HG02623 (cell line): ENCODE results near the gene CREG2.
"Not testable (repeated sequence)": the region's sequence is repeated elsewhere in the genome, so short reads cannot be mapped to it uniquely, and the experiment has no call there.

Source experiments
- ATAC-seq: cut with Tn5 transposase; IDR thresholded peaks from one replicate; pipeline ENCODE4 v1.9.1; 2021; ENCODE audit warnings: moderate library complexity; ENCODE audit not compliant: unreplicated experiment

Gene CREG2

DNA sequence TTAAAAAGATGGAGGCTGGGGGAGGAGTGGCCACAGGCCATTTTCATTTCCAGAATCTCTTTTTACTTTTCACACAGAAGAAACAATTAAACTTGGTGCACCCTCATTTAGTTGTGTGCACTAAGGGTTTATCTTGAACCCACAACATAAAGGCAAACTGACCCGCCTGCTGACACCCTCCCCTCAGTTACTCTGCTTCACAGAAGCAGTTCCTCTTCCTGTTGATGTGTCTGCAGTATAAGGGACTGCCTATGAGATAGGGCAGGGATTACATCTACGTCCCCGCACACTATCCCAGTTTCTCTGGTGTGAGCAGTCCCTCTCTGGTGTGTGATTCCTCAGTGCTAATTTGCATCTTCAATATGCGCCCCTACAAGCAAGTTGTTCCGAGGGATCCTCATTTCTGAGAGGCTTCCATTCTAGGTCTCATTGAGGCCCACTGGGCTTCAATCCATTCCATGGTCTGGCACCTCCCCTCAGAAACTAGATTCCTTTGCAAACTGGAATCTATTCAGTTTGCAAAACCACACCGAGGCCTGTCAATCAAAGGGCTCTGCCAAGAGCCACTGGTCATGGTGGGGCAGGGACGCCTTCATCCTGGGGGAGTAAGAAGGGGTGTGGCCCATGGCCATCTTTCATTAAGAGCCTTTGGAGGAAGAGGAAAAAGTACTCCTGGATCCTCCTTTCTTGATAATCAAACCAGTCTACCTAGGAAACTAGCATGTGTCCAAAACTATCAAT lies 12.3 kb downstream of the CREG2 start:
- no peak for ATAC-seq

DNA sequence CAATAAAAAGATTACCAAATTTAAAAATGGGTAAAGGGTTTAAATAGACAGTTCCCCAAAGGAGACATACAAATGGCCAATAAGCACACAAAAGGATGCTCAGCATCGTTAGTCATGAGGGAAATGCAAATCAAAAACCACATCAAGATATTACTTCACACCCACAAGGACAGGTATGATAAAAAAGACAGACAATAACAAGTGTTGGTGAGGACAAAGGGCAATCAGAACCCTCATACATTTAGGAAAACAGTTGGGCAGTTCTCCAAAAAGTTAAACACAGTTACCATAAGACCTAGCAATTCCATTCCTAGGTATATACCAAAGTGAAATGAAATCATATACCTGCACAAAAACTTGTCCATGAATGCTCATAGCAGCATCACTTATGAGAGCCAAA lies 14.5 kb downstream of the CREG2 start:
- ATAC-seq: no peak

DNA sequence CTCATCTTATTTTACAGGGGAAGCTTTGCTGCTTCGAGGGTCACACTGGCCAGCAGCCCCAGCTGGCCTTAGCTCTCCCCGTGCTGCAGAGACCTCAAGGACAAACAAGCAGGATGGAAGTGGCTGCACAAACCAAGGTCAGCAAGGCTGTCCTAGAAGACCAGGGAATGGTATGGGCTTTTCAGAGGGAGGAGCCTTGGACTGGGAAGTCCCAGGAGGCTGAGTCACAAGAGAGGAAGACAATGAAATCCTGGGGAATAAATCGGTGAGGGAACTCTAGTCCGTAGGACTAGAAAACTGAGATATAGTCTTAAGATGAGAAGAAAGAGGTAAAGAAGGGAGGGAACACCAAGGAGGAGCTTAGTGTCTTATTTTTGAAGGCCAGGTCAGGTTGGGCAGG lies 15.7 kb downstream of the CREG2 start:
- no peak for ATAC-seq

DNA sequence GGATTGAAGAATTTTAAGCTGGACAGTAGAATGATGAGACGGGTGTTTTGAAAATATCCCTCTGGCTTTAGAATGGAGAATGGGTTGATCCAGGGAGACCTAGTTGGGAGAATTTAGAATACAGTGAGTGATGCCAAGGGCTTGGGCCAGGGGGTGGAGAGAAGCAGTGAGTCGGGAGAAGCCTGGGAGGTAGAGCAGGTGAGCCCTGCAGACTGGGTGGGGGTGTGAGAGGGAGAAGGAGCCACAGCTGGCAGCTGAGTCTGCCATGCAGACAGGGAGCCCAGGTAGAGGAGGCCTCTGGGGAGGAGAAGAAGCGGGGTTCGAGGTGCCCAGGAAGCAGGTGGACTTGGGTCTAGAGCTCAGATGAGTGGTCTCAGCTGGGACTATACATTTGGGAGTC lies 18.2 kb downstream of the CREG2 start:
- no peak for ATAC-seq

DNA sequence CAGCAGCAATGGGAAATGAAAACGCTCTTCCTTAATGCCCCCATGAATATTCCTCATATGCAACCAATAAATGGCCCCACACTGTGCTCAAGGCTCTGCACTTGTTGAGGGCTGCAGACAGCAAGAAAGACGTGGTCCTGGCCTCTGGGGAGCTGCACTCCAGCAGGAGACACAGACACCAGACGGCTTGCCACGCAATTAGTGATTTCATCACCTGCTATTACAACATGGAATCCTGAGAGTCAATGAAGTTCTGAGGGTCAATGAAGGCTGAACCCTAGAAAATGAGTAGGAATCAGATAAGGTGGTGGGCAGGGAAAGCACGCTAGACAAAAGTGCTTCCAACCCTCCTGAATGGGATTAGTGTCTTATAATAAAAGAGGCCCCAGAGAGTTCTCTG lies 18.9 kb downstream of the CREG2 start:
- no peak for ATAC-seq

DNA sequence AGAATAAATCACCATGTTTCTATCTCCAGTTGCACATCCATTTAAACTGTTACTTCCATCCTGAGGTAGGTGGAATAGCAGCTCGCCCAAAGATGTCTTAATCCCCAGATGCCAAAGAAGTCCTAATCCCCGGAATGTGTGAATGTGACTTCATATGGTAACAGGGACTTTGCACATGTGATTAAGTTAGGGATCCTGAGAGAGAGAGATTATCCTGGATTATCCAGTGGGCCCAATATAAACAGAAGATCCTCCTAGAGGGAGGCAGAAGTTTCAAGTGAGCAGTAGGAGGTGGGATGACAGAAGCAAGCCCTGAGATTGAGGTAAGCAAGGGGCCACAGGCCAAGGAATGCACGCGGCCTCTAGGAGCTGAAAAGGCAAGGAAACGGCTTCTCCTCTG lies 19.8 kb downstream of the CREG2 start:
- no peak for ATAC-seq

DNA sequence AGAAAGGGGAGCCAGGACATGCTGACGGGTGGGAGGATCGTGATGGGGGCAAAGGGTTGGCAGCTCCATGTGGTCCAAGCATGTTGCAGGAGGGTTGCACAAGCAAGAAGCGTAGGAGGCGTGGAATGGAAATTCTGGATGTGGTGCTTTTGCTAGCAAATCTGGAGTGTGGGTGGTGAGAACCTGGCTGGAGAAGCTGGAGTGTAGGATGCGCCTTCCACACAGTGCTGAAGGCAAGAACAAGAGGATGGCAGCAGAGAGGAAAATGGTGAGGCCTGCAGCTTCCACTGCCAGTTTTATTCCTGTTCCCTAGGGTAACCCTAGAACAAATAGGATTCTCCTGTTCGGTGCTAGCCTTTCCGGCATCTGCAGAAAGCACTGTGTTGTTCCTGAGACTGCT lies 22.4 kb downstream of the CREG2 start:
- no peak for ATAC-seq

DNA sequence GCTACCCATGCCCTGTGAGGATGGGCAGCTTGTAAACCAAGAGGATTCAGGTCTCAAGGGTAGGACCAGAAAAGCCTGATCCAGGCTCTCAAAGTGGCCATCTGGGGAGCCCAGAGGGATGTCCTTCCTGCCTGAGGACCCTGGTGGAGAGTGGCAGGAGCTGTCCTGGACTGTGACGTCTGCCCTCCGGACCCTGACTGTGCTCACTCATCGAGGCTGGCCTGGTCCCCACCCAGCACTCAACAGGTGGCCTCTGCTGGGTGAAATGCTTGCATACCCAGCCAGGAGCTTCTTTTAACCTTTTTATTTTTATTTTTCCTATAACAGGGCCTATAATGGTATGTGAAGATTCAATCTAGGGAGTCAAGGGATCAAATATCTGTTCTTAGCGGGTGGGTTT lies 24.5 kb downstream of the CREG2 start:
- ATAC-seq: no peak

DNA sequence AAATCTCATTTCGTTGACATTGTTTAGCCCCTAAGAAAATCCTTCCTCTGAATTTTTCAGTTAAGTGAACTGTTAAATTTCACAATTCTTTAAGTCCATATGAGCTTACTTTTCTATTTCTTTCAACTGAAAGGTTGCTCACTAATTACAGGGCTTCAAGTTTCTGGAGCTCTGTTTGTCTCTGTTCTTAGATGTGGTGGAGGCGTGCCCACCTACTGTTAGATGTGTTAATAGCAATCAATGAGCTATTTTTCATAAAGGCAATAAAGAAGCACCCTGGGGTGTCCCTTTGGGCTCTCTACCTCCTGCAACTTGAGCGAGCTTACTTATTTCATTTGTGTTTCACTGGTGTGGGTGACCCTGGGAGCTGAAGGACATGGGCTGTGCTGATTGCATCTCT lies 25.0 kb downstream of the CREG2 start:
- no peak for ATAC-seq

DNA sequence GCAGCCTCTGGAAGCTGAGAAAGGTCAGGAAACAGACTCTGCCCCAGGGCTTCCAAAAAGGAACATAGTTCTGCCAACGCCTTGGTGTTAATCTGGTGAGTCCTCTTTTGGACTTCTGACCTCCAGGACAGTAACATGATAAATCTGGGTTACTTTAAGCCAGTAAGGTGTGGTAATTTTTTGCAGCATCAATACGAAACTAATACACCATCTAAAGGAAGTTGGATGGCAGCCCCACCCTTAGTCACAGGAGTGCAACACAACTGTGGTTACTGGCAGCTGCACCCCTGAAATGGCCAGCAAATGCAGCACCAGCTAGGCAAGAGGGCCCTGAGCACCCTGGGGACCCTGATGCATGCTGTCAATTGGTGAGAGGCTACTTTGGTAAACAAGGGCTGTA lies 25.8 kb downstream of the CREG2 start:
- ATAC-seq: no peak

DNA sequence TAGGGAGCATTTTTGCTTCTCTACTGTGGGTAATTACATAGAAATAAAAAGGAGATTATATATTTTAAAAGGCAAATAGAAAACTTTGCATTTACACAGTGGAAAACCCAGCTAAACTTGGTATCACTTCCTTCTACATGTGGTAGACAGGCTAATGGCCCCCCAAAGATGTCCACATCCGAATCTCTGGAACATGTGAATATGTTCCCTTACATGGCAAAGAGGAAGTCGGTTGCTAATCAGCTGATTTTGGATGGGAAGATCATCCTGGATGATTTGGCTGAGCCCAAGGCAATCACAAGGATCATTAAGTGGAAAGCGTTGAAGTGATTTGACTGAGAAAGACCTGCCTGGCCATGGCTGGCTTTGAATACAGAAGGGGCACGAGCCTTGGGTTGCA lies 26.2 kb downstream of the CREG2 start:
- ATAC-seq: no peak

DNA sequence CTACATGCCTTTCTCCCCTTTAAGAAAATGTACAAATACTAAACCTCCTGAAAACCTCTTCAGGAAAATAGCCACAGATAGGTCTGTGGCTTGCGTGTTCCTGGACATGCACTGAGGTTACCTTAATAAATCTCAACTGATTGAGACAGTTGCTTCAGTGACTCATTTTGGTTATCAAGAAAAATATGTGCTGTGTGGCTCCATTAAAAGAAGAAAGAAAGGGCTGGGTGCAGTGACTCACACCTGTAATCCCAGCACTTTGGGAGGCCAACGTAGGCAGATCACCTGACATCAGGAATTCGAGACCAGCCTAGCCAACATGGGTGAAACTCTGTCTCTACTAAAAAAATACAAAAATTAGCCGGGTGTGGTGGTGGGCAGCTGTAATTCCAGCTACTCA lies 27.1 kb downstream of the CREG2 start:
- no peak for ATAC-seq

DNA sequence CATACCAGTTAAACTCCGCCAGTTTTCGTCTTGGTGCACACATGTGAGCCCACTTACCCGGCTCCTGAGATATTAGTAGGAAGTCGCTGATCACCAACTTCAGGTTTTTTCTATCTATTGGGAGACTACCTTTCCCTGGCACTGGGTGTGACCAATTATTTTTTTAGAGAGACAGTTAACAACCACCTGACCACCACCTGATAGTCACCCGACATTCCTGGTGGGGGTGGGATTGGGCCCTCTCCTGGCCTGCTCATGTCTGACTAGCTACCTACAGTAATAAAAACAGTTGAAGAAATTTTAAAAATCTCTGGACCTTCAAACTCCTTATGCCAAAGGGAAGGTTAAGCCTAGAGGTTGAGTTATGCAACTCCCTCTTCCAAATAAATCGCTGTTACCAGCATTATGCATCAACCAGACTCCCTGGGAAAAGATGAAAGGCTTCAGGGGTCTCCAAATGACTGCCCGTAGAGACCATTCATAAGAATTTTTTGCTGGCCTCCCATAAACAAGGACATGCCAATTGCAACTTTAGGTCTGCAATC lies 27.8 kb downstream of the CREG2 start:
- no peak for ATAC-seq

DNA sequence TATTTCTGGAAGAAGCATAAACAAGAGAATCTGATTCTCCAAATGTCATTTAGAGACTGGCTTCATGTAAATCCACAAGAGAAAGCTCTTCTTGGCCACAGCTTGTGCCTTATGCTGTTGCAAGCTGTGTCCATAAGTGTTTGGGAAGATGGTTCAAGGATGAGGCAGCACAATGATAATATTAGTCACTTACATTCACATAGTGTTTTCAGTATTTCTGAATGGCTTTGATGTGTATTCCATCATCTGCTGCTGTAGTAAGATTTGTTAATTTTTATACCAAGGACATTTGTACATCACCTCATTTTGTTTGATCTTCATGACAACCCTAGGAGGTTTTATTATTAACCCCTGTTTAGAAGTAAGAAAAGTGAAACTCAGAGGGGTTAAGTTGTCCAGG lies 29.9 kb downstream of the CREG2 start:
- ATAC-seq: no peak

DNA sequence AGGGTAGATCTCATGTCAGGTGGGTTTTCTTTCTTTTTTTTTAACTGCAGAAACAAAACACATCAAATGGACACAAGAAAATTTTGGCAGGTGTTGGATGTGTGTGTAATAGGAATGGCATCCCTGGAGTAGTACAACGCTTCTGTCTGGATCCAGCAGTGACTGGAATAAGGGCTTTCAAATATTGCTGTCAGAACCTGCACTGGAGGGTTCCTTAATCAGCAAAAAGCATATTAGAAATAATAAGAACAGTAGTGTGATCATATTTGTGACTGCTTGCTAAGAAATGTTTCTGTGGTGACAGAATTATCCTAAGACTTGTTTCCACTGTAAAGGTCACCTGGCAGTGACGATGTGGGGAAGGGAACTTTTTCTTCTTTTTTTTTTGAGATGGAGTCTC lies 30.8 kb downstream of the CREG2 start:
- no peak for ATAC-seq

DNA sequence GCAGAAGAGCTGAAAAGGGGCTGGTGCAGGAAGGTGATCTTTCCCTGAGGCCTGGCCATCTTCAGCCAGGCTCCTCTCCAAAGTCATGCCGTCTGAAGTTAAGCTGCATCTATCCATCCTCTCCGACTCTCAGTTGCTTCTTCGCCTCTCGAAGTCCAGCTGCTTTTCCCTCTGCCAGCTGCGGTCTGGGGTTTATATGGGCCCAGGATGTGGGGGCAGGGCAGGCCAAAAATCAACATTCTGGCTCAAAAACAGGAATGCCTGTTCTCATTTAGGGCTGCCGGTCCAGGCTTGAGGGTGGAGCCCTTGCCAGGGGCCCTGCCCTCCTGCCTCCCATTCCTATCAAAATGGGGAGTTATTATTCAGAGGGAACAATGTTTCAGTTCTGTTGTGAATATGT lies 31.2 kb downstream of the CREG2 start:
- no peak for ATAC-seq

DNA sequence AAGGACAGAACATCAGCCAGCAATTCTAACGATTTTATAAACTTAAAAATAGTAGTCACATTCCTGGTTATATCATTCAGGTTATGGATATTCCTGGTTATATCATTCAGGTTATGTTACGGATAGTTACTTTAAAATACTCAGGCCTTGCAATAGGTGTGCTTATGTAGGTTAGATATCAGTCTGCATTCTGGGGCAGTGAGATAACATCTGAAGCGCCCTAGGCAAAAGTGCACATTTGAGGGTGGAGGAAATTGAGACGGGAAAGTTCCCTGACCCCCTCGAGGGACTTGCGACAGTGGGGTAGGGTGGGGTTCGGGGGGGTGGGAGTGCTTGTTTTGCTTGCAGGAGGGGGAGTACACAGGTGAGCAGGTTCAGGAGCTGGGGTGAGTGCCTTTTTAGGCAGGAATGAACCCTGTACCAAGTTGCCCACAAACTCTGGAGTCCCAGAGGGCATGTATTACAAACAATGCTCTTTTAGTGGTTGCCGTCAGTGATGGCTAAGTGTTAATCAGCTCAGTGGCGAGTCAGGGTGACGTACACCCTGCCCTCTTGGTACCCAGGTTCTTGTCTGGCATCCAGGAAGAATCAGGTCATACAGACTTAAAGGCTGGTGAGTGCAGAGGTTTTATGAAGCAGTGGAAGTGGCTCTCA lies 31.8 kb downstream of the CREG2 start:
- no peak for ATAC-seq

DNA sequence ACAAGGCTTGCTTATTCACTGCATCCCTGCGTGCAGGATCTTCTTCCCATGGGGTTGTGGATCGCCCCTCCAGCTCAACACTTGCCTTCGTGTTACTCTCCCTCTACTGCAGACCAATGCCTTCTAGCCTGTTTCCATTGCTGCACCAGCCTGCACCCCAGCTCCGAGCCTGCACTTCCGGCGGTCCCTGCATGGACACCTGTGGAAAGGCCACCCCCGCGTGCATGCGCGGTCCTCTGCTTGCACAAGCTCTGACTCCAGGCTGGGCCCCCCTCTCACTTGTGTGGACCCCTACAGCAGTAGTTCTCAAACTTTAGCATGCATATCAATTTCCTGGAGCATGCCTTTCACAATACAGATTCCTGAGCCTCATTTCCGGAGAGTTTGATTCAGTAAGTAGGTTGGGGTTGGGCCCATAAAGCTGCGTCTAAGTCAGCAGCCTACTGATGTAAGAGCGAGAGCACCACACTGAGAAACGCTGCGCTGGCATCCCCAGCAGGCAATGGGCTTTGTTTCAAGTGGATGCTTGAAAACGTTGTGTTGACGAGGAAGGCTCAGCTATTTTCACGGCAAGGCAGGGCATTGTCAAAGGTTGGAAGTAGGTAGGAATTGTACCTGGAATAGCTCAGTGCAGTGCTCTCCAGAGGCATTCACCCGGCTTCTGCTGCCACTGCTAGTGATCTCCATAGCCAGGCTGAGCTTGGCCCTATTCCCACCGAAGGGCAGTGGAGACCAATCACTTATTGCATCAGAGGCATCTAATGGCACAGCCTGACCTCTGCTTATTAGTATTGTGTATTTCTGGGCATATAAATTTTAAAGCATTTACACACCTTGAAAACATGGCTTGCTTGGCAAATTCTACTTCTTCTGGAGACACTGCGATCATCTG lies 32.6 kb downstream of the CREG2 start:
- no peak for ATAC-seq

DNA sequence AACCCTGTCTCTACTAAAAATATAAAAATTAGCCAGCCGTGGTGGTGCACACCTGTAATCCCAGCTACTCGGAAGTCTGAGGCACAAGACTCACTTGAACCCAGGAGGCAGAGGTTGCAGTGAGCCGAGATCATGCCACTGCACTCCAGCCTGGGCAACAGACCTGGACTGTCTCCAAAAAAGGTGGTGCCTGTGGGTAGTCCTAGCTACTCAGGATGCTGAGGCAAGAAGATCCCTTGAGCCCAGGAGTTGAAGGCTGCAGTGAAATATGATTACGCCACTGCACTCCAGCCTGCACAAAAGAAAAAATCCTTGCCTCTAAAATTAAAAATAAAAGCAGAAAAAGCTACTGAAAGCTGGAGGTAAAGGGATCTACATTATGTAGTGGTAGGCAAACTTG lies 34.7 kb downstream of the CREG2 start:
- not testable (repeated sequence) for ATAC-seq

DNA sequence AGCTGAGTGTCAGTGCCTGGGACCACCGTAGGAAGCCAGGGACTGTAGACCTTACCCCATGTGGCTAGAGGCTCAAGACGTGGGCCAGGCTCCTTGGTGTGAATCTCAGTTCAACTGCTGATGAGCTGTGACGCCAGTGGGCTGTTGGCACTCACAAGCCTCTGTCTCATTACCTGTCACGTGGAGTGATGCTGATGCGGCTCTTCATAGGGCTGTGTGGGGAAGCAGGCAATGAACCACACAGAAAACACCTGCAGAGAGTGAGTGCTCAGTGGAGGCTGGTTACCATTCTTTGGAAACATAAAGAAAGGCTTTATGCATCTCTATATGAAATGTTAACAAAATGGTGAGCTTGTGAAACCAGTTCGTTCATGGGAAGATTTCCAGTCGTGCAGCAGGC lies 36.1 kb downstream of the CREG2 start:
- ATAC-seq: no peak

DNA sequence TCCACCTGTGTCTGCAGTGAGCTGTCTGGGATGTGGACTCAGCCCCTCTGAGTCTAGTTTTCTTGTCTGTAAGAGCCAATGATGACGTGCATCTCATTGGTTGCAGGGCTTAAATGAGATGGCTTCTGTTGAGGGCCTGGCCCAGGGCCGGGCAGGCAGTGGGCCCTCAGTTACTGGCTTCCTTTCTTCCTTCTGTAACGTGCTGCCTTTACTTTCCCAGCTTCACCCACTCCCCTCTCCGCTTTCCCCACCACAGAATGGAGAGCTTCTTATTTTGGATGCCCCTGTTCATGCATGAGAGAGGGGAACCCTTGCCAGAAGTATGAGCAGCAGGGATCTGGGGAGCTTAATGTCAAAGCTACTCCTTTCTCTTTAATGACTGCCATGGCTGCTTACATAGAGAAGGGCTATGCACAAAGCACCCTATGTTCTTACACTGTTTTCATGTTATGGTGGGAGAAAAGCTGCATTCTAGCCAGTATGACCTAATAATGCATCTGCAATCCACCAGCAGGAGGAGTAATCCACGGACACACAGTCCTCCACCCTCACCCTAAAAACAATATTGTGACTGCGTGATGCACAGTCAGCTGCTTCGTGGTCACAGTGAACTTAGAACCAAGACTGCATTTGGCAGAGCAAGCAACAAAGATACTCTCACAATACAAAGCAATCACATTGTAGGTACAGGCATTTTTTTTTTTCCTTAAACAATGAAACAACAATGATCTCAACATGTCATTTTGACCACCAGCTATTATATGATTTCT lies 37.2 kb downstream of the CREG2 start:
- no peak for ATAC-seq
